ENCODE measurements around the gene LHX3.

The LHX3 gene

DNA sequence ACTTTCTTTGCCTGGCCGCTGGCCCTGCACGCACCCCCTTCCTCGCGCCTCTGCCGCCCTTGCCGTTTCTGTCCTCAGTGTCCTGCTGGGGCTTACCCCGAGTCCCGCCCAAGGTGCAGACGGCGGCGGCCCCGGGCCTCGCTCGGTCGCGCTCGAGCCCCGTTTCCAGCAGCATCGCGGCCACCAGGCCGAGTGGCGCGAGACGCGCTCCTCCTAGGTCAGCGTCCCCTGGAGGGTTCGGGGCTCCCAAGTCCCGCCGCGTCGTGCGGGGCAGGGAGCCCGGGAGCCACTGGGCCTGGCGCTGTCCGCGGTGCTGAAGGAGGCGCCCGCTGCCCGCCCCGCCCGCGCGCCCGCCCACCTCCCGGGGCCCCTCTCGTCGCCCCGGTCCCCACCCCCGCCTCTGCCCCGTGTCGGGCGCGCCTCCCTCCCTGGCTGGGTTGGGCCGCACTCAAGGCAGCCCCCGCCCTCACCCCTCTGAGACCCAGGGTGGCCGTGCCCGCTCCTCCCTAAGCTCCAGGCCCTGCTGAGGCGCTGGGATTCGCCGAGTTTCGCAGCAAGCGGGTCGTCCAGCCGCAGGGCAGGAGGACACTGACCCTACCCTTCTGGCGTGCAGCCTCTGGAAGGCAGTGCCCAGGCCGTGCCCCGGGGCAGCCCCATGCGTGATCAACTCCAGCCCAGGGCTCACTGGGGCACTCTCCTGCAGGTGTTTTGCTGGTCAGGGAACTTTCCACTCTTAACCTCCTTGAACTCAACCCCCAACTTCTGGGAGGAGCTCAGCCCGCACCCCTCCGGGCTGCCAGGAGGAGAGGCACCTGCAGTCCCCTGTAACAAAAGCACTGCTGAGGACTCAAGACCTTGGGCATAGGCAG lies at the start of gene LHX3:
Gene LHX3, minus strand, starts transcription at position 291 of the 869 bp plus-strand sequence. Its CDS starts 116 bp downstream, at position 175.
- no peak for DNase-seq (ENCODE audit: low read depth, low spot score)

DNA sequence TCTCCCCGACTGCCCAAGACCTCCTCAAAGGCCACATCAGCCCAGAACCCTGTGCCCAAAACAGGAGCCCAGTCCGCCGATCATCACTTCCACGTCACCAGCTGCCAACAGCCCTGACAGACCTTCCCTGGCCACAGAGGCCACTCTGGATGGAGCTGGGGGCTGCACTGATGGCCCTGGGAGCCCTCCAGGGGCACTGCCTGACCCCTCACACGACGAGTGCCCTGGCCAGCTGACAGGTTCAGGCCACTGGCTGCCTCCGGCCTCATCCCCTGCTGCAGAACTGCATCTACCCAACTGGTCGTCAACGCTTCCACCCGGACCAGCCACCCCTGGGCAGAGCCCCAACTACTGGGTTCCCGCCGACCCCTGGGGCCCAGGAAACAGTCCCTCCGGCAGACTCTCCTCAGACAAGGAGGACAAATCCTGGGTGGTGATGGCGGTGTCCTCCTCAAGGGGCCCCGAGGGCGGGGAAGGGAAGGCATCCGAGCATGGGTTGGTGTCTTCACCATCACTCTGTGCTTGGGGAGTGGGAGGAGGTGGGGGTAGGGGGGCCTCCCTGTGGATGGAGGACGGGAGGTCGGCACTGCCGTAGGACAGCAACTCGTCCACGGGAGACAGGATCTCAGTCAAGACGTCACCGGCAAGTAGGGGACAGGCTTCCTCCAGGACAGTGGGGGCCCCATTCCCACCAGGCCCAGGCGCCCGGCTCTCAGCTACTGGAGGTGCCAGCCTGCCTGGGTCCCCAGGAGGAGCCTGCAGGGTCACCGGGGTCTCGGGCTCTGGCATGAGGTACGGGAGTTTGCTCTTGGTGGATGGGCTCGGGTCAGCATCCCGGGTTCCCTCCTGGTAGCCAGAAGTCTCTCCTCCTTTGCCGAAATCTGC lies 48.6 kb upstream of the LHX3 start:
- DNase-seq (ENCODE audit: low read depth, low spot score), result no peak

DNA sequence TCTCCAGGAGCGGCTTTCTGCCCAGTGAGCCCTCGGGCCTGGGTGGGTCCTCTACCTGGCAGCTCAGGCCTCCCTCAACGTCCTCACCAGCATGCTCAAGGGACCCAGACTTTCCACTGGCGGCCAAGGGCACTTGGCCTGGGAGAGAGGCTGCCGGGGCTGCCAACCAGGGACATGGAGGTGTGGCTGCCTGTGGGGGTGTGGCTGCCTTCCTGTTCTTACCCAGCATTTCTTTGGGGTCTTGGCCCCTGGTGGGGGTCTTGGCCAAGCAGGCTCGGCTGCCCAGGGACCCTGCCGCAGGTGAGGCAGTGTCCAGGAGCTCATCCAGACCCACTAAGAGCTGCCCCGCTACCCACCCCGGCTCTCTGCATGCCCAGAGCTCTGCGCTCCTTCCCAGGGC lies 47.9 kb upstream of the LHX3 start:
- DNase-seq (ENCODE audit: low read depth, low spot score), result no peak

DNA sequence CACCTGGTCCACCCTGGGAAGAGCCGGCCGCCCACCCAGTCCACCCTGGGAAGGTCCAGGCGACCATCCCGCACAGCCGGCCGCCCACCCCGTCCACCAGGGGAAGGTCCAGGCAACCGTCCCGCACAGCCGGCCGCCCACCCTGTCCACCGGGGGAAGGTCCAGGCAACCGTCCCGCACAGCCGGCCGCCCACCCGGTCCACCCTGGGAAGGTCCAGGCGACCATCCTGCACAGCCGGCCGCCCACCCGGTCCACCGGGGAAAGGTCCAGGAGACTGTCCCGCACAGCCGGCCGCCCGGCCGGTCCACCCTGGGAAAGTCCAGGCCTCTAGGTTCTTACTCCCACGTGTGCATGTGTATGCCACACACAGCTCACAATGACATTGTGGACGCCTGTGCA lies 47.4 kb upstream of the LHX3 start:
- DNase-seq (ENCODE audit: low read depth, low spot score), result no peak

DNA sequence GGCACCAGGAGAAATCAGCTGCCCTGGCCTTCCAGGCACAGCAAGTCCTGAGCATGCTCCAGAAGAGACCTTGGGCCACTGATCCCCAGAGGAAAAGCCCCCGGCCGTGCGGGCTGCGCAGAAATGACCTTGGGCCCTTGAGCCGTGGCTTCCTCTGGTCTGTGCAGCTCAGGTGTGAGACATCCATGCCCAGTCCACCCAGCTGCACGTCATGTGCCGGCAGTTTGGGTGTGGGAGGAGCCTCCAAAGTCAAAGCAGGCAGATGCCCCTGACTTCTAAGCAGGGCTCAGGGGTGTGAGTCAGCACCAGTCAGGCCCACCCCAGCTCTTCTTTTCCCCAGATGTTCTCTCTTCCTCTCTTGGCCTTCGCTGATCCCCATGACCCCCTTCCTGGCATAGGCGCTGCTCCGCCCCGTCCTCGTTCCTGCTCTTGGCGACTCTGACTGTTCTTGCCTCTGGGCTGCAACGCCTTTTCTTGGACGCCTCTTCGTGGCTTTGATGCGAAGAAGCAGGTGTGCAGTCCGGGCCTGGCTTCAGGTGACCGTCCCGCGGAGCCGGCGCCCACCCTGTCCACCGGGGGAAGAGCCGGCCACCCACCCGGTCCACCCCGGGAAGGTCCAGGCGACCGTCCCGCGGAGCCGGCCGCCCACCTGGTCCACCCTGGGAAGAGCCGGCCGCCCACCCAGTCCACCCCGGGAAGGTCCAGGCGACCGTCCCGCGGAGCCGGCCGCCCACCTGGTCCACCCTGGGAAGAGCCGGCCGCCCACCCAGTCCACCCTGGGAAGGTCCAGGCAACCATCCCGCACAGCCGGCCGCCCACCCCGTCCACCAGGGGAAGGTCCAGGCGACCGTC lies 46.6 kb upstream of the LHX3 start:
- DNase-seq (ENCODE audit: low read depth, low spot score), result no peak

DNA sequence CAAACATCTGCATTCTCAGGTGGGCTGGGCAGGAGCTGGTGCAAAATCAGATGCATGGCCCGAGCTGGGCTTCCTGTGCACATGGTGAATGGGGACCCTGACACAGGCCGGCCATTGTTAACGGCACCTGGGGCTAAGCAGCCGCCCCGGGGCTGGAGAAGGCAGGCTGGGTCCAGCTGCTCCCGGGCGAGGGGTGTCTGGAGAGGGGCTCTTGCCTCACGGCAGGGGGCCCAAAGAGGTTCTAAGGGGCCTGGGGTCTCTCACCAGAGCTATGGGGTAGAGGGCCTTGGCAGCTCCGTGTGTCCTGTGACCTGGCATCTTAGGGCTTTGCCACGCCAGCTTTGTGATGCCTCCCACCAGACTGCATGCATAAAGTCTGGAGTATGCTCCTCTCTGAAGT lies 45.7 kb upstream of the LHX3 start:
- DNase-seq (ENCODE audit: low read depth, low spot score), result no peak

- DNase-seq (ENCODE audit: low read depth, low spot score), result no peak
Measured at GRCh38 chr9:136249877-136250559, 45.1 kb upstream of the LHX3 start.

GRCh38 chr9:136248951-136249876 lies 44.3 kb upstream of the LHX3 start:
- no peak for DNase-seq (ENCODE audit: low read depth, low spot score)

- no peak for DNase-seq (ENCODE audit: low read depth, low spot score)
Measured at GRCh38 chr9:136247947-136248637, 43.2 kb upstream of the LHX3 start.

DNA sequence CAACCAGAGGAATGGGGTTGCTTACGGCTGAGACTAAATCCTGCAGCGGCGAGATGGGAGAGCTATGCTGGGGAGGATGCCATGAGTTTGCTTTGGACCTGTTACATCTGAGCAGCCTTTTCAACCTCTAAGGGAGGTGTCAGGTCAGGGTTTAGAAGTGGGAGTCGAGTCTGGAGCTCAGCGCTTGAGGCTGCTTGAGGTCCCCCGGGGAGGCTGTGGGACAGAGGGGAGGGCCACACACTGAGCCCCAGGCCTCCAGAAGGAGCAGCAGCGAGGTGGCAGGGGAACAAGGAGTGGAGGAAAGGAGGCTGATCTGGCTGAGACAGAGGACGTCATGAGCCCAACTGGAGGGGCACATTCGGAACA lies 42.6 kb upstream of the LHX3 start:
- no peak for DNase-seq (ENCODE audit: low read depth, low spot score)

- DNase-seq (ENCODE audit: low read depth, low spot score), result no peak
Measured at GRCh38 chr9:136246849-136247550, 42.1 kb upstream of the LHX3 start.

GRCh38 chr9:136245219-136246150 lies 40.6 kb upstream of the LHX3 start, which contains the start of gene QSOX2:
QSOX2 (minus strand) TSS chr9:136245812; CDS start chr9:136245803, 9 bp downstream.
- peak; percentile 68 for DNase-seq (ENCODE audit: low read depth, low spot score)

GRCh38 chr9:136244969-136245218 lies 40.0 kb upstream of the LHX3 start:
- no peak for DNase-seq (ENCODE audit: low read depth, low spot score)

- DNase-seq (ENCODE audit: low read depth, low spot score), result peak; percentile 26
Measured at GRCh38 chr9:136244122-136244968, 39.4 kb upstream of the LHX3 start.

- no peak for DNase-seq (ENCODE audit: low read depth, low spot score)
Measured at GRCh38 chr9:136243631-136244030, 38.7 kb upstream of the LHX3 start.

- no peak for DNase-seq (ENCODE audit: low read depth, low spot score)
Measured at GRCh38 chr9:136242918-136243525, 38.1 kb upstream of the LHX3 start.

- DNase-seq (ENCODE audit: low read depth, low spot score), result no peak
Measured at GRCh38 chr9:136242248-136242647, 37.3 kb upstream of the LHX3 start.

All from activated CD4-positive, CD25-positive, alpha-beta regulatory T cell treated with anti-CD3 and anti-CD28 coated beads, Interleukin-2, amount 50 U/mL, for 16 hours (primary cell).